Measurements from ENCODE around the gene TTLL3.

DNA sequence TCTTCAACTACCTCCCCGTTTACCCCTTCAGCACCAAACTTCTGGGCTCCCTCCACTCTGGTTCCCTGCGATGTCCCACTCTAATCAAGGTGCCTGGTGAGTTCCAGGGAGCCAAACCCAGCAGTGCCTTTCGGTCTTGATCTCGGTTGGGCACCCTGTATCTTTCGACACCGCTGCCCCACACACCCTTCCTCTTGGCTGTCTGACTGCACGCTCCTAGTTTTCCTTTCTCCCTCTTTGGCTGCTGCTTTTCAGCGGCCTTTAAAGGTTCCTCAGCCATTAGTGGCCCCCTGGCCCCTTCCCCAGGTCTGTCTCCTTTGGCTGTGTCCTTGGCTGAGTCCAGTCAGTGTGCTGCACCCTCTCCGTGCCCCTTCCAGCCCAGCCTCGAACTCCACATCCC lies 784 bp downstream of the TTLL3 start:
- TF ChIP-seq, protein P1, sequence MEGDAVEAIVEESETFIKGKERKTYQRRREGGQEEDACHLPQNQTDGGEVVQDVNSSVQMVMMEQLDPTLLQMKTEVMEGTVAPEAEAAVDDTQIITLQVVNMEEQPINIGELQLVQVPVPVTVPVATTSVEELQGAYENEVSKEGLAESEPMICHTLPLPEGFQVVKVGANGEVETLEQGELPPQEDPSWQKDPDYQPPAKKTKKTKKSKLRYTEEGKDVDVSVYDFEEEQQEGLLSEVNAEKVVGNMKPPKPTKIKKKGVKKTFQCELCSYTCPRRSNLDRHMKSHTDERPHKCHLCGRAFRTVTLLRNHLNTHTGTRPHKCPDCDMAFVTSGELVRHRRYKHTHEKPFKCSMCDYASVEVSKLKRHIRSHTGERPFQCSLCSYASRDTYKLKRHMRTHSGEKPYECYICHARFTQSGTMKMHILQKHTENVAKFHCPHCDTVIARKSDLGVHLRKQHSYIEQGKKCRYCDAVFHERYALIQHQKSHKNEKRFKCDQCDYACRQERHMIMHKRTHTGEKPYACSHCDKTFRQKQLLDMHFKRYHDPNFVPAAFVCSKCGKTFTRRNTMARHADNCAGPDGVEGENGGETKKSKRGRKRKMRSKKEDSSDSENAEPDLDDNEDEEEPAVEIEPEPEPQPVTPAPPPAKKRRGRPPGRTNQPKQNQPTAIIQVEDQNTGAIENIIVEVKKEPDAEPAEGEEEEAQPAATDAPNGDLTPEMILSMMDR (IDR thresholded peaks at IDR 0.05) = no peak
- TF ChIP-seq POLR2A (IDR thresholded peaks at IDR 0.05) = no peak

Data from Peyer's patch (tissue), 4 donors.